ENCODE measurements around the gene MORC2.

MORC2 gene

GRCh38 chr22:30968015-30968923, at the start of gene MORC2:
TSS of gene MORC2 (minus strand) at chr22:30968774. CDS start at chr22:30967889, 885 bp downstream.
- DNase-seq = no peak

GRCh38 chr22:31005535-31005934, 37.0 kb upstream of the MORC2 start:
- no peak for DNase-seq

- DNase-seq = no peak
Measured at GRCh38 chr22:31001124-31001770, 32.7 kb upstream of the MORC2 start.

- DNase-seq = no peak
Measured at GRCh38 chr22:30998329-30998728, 29.8 kb upstream of the MORC2 start.

- DNase-seq = no peak
Measured at GRCh38 chr22:30996462-30996861, 27.9 kb upstream of the MORC2 start.

- no peak for DNase-seq
Measured at GRCh38 chr22:30994960-30995359, 26.4 kb upstream of the MORC2 start.

- no peak for DNase-seq
Measured at GRCh38 chr22:30992565-30992964, 24.0 kb upstream of the MORC2 start.

- no peak for DNase-seq
Measured at GRCh38 chr22:30990690-30991089, 22.1 kb upstream of the MORC2 start.

GRCh38 chr22:30989474-30989873, 20.9 kb upstream of the MORC2 start:
- DNase-seq = no peak

GRCh38 chr22:30985561-30986208, 17.1 kb upstream of the MORC2 start:
- no peak for DNase-seq

GRCh38 chr22:30984317-30984716, 15.7 kb upstream of the MORC2 start:
- no peak for DNase-seq

- no peak for DNase-seq
Measured at GRCh38 chr22:30982512-30982911, 13.9 kb upstream of the MORC2 start.

- no peak for DNase-seq
Measured at GRCh38 chr22:30979932-30980331, 11.4 kb upstream of the MORC2 start.

- no peak for DNase-seq
Measured at GRCh38 chr22:30978304-30978962, 9.9 kb upstream of the MORC2 start.

- DNase-seq = no peak
Measured at GRCh38 chr22:30970356-30970746, 1.8 kb upstream of the MORC2 start.

- DNase-seq = no peak
Measured at GRCh38 chr22:30969532-30970355, 1.2 kb upstream of the MORC2 start.

GRCh38 chr22:30968924-30969531, 454 bp upstream of the MORC2 start, which contains the start of gene TUG1:
TSS of gene TUG1 (plus strand) at chr22:30969265.
- DNase-seq = peak; percentile 98

- DNase-seq = no peak
Measured at GRCh38 chr22:30964858-30965257, 3.7 kb downstream of the MORC2 start.

GRCh38 chr22:30955153-30955552, 13.4 kb downstream of the MORC2 start:
- no peak for DNase-seq

- DNase-seq = no peak
Measured at GRCh38 chr22:30953206-30953605, 15.4 kb downstream of the MORC2 start.

- DNase-seq = no peak
Measured at GRCh38 chr22:30949934-30950660, 18.5 kb downstream of the MORC2 start.
